Effector memory CD4-positive, alpha-beta T cell (primary cell): ENCODE measurements around the gene IL6.

Experiments used
- DNase-seq, 3 donors: peaks; one replicate each; pipeline ENCODE4 v3.0.0-alpha.2; 2020
- H3K27ac ChIP-seq: 2 replicates; pipeline ENCODE4 v1.7.0; 2013; ENCODE audit warnings: mild to moderate bottlenecking, low read length, moderate library complexity; ENCODE audit not compliant: insufficient read depth, poor library complexity, severe bottlenecking
- H3K27me3 ChIP-seq: replicated peaks from 2 replicates; pipeline ENCODE4 v1.7.0; 2013; ENCODE audit warnings: mild to moderate bottlenecking, low read length; ENCODE audit not compliant: insufficient read depth, control insufficient read depth, poor library complexity, severe bottlenecking
- H3K36me3 ChIP-seq: 2 replicates; pipeline ENCODE4 v1.7.0; 2013; ENCODE audit warnings: mild to moderate bottlenecking, low read length, moderate library complexity; ENCODE audit not compliant: control insufficient read depth, insufficient read depth
- H3K4me1 ChIP-seq: 2 replicates; pipeline ENCODE4 v1.7.0; 2013; ENCODE audit warnings: low read length, mild to moderate bottlenecking; ENCODE audit not compliant: control insufficient read depth, insufficient read depth, poor library complexity, severe bottlenecking
- H3K4me3 ChIP-seq: 2 replicates; pipeline ENCODE4 v1.7.0; 2013; ENCODE audit warnings: low read length, low read depth, mild to moderate bottlenecking; ENCODE audit not compliant: insufficient read depth, poor library complexity, severe bottlenecking
- H3K9me3 ChIP-seq: 2 replicates; pipeline ENCODE4 v1.7.0; 2013; ENCODE audit warnings: mild to moderate bottlenecking, low read length, moderate library complexity; ENCODE audit not compliant: control insufficient read depth

Gene IL6

GRCh38 chr7:22715969-22716368 lies 11.0 kb upstream of the IL6 start:
- Histone ChIP-seq H3K36me3 (no peaks in the 10 kb centered on the region), H3K27me3 (no peaks in the 10 kb centered on the region), H3K9me3 (no peaks in the 10 kb centered on the region), H3K27ac (no peak overlapping the region), H3K4me1 (no peaks in the 10 kb centered on the region), H3K4me3 (no peak overlapping the region)
- no peak for DNase-seq

- Histone ChIP-seq H3K9me3 (no peaks in the 10 kb centered on the region), H3K4me1 (no peaks in the 10 kb centered on the region), H3K4me3 (no peak overlapping the region), H3K27me3 (no peaks in the 10 kb centered on the region), H3K27ac (no peak overlapping the region), H3K36me3 (no peaks in the 10 kb centered on the region)
- no peak for DNase-seq
Measured at GRCh38 chr7:22717760-22718159, 9.2 kb upstream of the IL6 start.

DNA sequence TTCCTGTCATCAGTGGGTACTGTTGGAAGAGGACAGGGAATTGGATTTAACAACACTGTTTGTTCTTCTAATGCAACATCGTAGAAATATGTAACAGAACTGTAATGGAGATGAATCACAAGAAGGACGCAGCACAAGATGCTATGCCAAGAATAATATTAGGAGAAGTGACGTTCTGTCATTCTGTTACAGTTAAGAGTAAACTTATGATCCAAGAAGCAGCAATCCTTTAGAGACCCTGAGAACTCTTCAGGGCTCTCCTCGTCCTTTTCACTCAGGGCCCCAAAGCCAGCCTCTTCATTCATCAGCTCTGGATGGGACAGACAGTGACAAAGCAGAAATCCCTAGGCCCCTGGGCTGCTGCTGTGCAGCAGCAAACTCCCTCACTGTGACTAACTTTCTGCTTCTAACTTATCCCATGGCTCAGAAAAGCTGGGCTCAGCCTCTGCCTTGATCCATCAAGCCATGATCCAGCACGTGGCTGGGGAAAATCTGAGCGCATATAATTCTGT lies 8.7 kb upstream of the IL6 start:
- Histone ChIP-seq H3K4me3 (no peak overlapping the region), H3K27ac (no peak overlapping the region)
- no peak for DNase-seq

DNA sequence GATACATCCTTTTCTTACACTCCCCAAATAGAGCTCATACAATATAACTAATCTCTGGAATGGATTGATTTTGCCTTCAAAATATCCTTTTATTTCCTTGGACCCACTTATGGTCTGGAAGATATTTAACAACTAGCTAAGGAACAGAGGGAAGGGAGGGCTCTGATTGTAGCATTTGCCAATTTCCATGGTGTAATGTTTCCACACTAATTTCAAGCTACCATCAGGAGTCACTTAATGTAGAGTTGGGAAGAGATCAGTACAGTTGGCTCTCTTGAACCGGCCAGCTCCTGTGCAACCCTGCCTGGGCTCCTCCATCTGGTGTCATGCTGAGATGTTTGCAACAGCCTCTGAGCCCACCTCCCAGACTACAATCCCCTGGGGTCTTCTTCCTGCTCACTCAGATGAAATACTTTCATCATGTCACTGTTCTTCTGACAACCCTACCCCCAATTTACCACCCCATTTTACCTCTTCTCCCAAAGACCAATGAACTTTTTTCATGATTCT lies 8.0 kb upstream of the IL6 start:
- Histone ChIP-seq H3K27ac (no peak overlapping the region), H3K4me3 (no peak overlapping the region), H3K9me3 (no peaks in the 10 kb centered on the region), H3K4me1 (no peaks in the 10 kb centered on the region), H3K27me3 (no peaks in the 10 kb centered on the region), H3K36me3 (no peaks in the 10 kb centered on the region)
- DNase-seq = no peak

More for the DNA sequence above, 8.7 kb upstream of the IL6 start:
- Histone ChIP-seq H3K4me1 (no peaks in the 10 kb centered on the region), H3K27me3 (no peaks in the 10 kb centered on the region), H3K9me3 (no peaks in the 10 kb centered on the region), H3K36me3 (no peaks in the 10 kb centered on the region)

GRCh38 chr7:22720791-22721786 lies 5.9 kb upstream of the IL6 start:
- Histone ChIP-seq H3K27ac (no peak overlapping the region), H3K4me3 (no peak overlapping the region), H3K4me1 (no peaks in the 10 kb centered on the region), H3K9me3 (no peaks in the 10 kb centered on the region), H3K36me3 (no peaks in the 10 kb centered on the region), H3K27me3 (no peaks in the 10 kb centered on the region)
- no peak for DNase-seq

- Histone ChIP-seq H3K9me3 (no peaks in the 10 kb centered on the region), H3K36me3 (no peaks in the 10 kb centered on the region), H3K4me3 (no peak overlapping the region), H3K4me1 (peaks cover 4% of the 10 kb centered on the region), H3K27ac (no peak overlapping the region), H3K27me3 (peaks cover 4% of the 10 kb centered on the region)
- no peak for DNase-seq
Measured at GRCh38 chr7:22722536-22723180, 4.3 kb upstream of the IL6 start.

DNA sequence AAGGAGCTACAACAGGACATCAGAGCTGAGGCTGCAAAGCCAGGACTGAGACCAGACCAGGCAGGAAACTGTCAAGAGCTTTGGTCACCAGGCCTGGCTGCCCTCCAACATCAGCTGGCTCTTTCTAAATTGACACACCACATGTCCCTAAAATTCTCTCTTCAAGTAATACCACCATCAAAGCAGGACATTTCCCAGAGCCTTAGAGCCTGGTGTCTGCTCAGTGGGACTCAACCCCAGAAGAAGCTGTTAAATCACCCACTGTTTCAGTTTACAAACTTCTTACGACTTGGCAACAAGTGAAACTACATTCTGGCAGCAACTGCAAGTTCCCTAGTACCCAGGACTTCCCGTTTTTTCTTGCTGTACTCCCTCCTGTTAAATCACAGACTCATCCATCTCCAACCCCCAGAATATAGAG lies 3.8 kb upstream of the IL6 start:
- Histone ChIP-seq H3K27ac (no peak overlapping the region), H3K4me1 (peaks cover 4% of the 10 kb centered on the region)

GRCh38 chr7:22723637-22724036 lies 3.4 kb upstream of the IL6 start:
- Histone ChIP-seq H3K36me3 (no peaks in the 10 kb centered on the region), H3K4me3 (no peak overlapping the region), H3K9me3 (no peaks in the 10 kb centered on the region), H3K27me3 (peaks cover 4% of the 10 kb centered on the region), H3K4me1 (peaks cover 4% of the 10 kb centered on the region), H3K27ac (no peak overlapping the region)
- DNase-seq = no peak

More for the DNA sequence above, 3.8 kb upstream of the IL6 start:
- Histone ChIP-seq H3K9me3 (no peaks in the 10 kb centered on the region), H3K36me3 (no peaks in the 10 kb centered on the region), H3K27me3 (peaks cover 4% of the 10 kb centered on the region), H3K4me3 (no peak overlapping the region)
- DNase-seq = no peak

- Histone ChIP-seq H3K27ac (no peak overlapping the region), H3K4me3 (no peak overlapping the region), H3K4me1 (peaks cover 4% of the 10 kb centered on the region), H3K36me3 (no peaks in the 10 kb centered on the region), H3K27me3 (peaks cover 4% of the 10 kb centered on the region), H3K9me3 (no peaks in the 10 kb centered on the region)
- no peak for DNase-seq
Measured at GRCh38 chr7:22724861-22725260, 2.1 kb upstream of the IL6 start.

DNA sequence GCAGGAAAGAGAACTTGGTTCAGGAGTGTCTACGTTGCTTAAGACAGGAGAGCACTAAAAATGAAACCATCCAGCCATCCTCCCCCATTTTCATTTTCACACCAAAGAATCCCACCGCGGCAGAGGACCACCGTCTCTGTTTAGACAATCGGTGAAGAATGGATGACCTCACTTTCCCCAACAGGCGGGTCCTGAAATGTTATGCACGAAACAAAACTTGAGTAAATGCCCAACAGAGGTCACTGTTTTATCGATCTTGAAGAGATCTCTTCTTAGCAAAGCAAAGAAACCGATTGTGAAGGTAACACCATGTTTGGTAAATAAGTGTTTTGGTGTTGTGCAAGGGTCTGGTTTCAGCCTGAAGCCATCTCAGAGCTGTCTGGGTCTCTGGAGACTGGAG lies 1.4 kb upstream of the IL6 start:
- H3K4me1 ChIP-seq = peaks cover 4% of the 10 kb centered on the region
- peaks cover 4% of the 10 kb centered on the region for H3K27me3 ChIP-seq
- no peaks in the 10 kb centered on the region for H3K36me3 ChIP-seq
- H3K4me3 ChIP-seq = no peak overlapping the region
- no peaks in the 10 kb centered on the region for H3K9me3 ChIP-seq
- no peak overlapping the region for H3K27ac ChIP-seq
- DNase-seq = no peak
